ENCODE data around the gene TBC1D14. TPM values are rescaled to one million over a fixed set of nuclear protein-coding genes. Genes with fewer than 3 reads are reported as not detected.

Gene TBC1D14
- total and polyA plus RNA-seq, 2 experiments from 2014 or later, result 33.6 to 50.8 TPM

DNA sequence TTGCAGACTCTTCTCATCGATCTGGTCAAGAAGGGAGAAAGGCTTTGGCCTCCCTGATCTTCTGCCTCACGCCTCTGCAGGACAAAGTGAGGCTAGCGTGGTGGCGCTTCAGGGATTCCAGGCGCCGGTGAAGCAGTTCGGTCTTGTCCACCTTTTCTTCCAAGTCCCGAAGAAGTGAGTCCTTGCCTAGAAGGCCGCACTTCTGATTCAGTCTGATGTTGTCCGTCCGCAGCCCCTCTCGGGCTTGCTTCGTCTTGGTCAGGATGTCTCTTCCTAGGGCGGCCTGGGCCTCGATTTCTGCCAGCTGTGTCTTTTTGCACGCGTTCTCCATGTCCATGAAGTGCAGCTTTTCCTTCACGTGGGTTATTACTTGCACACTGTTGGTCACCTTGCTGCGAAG, 131.6 kb downstream of the TBC1D14 start:
- H3K27ac ChIP-seq, result no peak overlapping the region
- peaks cover 27% of the 10 kb centered on the region for H4K20me1 ChIP-seq (ENCODE audit: insufficient read depth, poor library complexity, severe bottlenecking)
- no peak for DNase-seq (ENCODE audit: low spot score)
- TF ChIP-seq, protein P1, sequence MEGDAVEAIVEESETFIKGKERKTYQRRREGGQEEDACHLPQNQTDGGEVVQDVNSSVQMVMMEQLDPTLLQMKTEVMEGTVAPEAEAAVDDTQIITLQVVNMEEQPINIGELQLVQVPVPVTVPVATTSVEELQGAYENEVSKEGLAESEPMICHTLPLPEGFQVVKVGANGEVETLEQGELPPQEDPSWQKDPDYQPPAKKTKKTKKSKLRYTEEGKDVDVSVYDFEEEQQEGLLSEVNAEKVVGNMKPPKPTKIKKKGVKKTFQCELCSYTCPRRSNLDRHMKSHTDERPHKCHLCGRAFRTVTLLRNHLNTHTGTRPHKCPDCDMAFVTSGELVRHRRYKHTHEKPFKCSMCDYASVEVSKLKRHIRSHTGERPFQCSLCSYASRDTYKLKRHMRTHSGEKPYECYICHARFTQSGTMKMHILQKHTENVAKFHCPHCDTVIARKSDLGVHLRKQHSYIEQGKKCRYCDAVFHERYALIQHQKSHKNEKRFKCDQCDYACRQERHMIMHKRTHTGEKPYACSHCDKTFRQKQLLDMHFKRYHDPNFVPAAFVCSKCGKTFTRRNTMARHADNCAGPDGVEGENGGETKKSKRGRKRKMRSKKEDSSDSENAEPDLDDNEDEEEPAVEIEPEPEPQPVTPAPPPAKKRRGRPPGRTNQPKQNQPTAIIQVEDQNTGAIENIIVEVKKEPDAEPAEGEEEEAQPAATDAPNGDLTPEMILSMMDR (IDR thresholded peaks at IDR 0.05; ENCODE audit: poor library complexity), result no peak
- no peak for TF ChIP-seq EZH2 (IDR thresholded peaks at IDR 0.05; ENCODE audit: borderline replicate concordance)
- no peak for TF ChIP-seq EZH2phosphoT487 (IDR thresholded peaks at IDR 0.05; ENCODE audit: low read depth, severe bottlenecking, unreplicated experiment)
- H3K4me1 ChIP-seq (ENCODE audit: insufficient read depth), result peaks cover 25% of the 10 kb centered on the region
- H3K27me3 ChIP-seq, result no peaks in the 10 kb centered on the region
- no peak overlapping the region for H2AFZ ChIP-seq
- H3K9me2 ChIP-seq (replicated peaks; ENCODE audit: insufficient read depth), result no peaks in the 10 kb centered on the region
- peaks cover 30% of the 10 kb centered on the region for H3K79me2 ChIP-seq
- 97% methylated on average over 19 of the region's 19 CpGs for WGBS (ENCODE audit: low lambda C conversion rate, missing lambda C conversion rate)
- H3K9me3 ChIP-seq (ENCODE audit: low read depth), result no peaks in the 10 kb centered on the region
- H3K4me2 ChIP-seq, result peak overlapping the region; percentile 90
- H3K36me3 ChIP-seq (replicated peaks; ENCODE audit: insufficient read depth, low read depth), result no peaks in the 10 kb centered on the region
- H3K4me3 ChIP-seq, result no peak overlapping the region

DNA sequence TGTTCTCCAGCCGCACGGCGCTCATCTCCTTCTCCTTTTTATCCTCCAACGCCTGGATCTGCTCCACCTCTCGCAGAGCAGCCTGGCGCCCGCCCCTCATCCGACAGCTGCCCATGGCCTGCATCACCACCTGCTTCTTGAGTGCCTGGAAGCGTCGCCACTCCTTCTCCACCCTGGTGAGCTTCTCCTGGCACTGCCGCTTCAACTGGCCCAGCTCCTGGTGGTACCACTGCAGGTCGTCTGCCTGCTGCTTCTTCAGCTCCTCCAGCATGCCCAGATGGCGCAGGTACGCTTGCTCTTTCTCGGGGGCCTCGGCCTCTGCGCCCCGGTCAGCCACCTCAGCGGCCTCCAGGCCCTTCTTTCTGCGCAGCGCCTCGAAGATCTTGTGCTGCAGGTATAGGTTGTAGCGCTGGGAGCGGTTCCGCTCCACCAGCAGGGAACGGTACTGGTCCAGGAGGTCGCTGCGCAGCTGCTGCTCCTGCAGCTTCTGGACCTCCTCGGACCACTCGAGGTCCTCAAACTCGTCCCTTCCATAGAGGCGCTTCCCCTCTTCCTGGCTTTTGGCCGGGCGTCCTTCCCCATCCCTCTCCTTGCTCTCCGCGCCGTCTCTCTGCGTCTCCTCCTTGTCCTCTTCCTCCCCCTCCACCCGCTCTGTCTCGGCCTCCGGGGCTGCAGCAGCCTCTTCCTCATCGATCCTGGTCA, 132.3 kb downstream of the TBC1D14 start:
- Histone ChIP-seq H3K36me3 (replicated peaks; ENCODE audit: insufficient read depth, low read depth) (no peaks in the 10 kb centered on the region), H3K4me1 (ENCODE audit: insufficient read depth) (peaks cover 25% of the 10 kb centered on the region), H4K20me1 (ENCODE audit: insufficient read depth, poor library complexity, severe bottlenecking) (peaks cover 34% of the 10 kb centered on the region), H3K9me2 (replicated peaks; ENCODE audit: insufficient read depth) (no peaks in the 10 kb centered on the region), H3K27ac (peak overlapping the region; percentile 69), H2AFZ (peak overlapping the region; percentile 68), H3K27me3 (no peaks in the 10 kb centered on the region), H3K4me3 (peak overlapping the region; percentile 72), H3K4me2 (peak overlapping the region; percentile 90), H3K79me2 (peaks cover 37% of the 10 kb centered on the region), H3K9me3 (ENCODE audit: low read depth) (no peaks in the 10 kb centered on the region)
- 40% methylated on average over 39 of the region's 42 CpGs for WGBS (ENCODE audit: low lambda C conversion rate, missing lambda C conversion rate)
- DNase-seq (ENCODE audit: low spot score), result no peak
- TF ChIP-seq, protein P1 (IDR thresholded peaks at IDR 0.05; ENCODE audit: poor library complexity), result no peak
- TF ChIP-seq EZH2 (IDR thresholded peaks at IDR 0.05; ENCODE audit: borderline replicate concordance), result no peak
- TF ChIP-seq EZH2phosphoT487 (IDR thresholded peaks at IDR 0.05; ENCODE audit: low read depth, severe bottlenecking, unreplicated experiment), result no peak

DNA sequence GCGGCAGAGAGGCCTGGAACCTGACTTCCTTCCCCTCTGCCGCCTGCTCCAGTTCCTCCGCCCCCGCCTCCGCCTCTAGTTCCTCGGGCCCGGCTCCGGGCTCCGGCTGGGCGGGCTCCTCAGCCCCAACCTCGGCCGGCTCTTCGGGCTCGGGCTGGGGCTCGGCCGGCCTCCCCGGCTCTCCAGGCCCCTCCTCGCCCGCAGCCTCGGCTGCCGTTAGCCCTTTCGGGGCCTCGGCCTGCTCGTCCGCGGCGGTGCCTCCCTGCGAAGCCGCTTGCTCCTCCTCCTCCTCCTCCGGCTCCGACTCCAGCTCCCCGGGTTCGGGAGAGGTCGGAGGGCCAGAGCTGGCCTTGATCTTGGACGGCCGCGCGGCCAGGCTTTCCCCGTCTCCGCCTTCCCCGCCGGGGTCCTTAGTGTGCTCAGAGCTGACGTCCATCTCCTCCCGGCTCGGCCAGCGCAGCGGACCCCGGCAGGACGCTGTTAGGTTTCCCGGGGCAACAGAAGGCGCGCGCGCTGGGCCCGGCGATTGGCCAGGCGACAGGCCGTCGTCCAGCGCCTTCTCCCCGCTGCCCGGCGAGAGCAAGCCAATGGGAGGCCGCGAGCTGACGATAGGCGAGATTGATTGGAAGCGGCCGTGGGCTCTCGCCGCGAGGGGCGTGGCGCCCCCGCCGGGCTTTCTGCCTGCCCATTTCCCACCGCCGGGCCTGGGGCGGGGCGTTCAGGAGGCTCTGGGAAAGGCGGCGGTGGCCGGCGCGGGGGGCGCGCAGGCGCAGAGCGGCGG, 133.1 kb downstream of the TBC1D14 start:
- Histone ChIP-seq H2AFZ (peak overlapping the region; percentile 68), H3K27ac (peak overlapping the region; percentile 69), H3K27me3 (no peaks in the 10 kb centered on the region), H3K79me2 (peaks cover 45% of the 10 kb centered on the region), H3K9me3 (ENCODE audit: low read depth) (no peaks in the 10 kb centered on the region), H4K20me1 (ENCODE audit: insufficient read depth, poor library complexity, severe bottlenecking) (peaks cover 41% of the 10 kb centered on the region), H3K4me3 (peak overlapping the region; percentile 72), H3K4me2 (peak overlapping the region; percentile 90), H3K4me1 (ENCODE audit: insufficient read depth) (peaks cover 25% of the 10 kb centered on the region), H3K9me2 (replicated peaks; ENCODE audit: insufficient read depth) (no peaks in the 10 kb centered on the region), H3K36me3 (replicated peaks; ENCODE audit: insufficient read depth, low read depth) (no peaks in the 10 kb centered on the region)
- peak; percentile 99 for DNase-seq (ENCODE audit: low spot score)
- TF ChIP-seq EZH2 (IDR thresholded peaks at IDR 0.05; ENCODE audit: borderline replicate concordance) (no peak), EZH2phosphoT487 (IDR thresholded peaks at IDR 0.05; ENCODE audit: low read depth, severe bottlenecking, unreplicated experiment) (no peak)
- TF ChIP-seq, protein P1 (IDR thresholded peaks at IDR 0.05; ENCODE audit: poor library complexity), result no peak
- under 1% methylated on average over 65 of the region's 90 CpGs for WGBS (ENCODE audit: low lambda C conversion rate, missing lambda C conversion rate)
